ENCODE measurements around the gene C5orf58. TPM values are rescaled to one million over a fixed set of nuclear protein-coding genes. Genes with fewer than 3 reads are reported as not detected.
A peak's percentile ranks its signal among the peaks of the same experiment; 100 is the strongest.

C5orf58 gene
- total and polyA plus RNA-seq, 7 donors, result not detected

GRCh38 chr5:170262061-170263045, 29.6 kb downstream of the C5orf58 start:
- WGBS, 3 donors, result 85 to 88% (median 88%) methylated on average over 15 of the region's 15 CpGs
- TF ChIP-seq CTCF (IDR thresholded peaks at IDR 0.05), result no peak
- no peaks in the 10 kb centered on the region for H3K4me1 ChIP-seq
- DNase-seq, result no peak
- H3K4me3 ChIP-seq, result no peak overlapping the region
- no peak overlapping the region for H3K27ac ChIP-seq
- H3K27me3 ChIP-seq (ENCODE audit: insufficient read depth in 3 of 3, low read length in 2 of 3), result peaks cover 0 to 4% (median 1%) of the 10 kb centered on the region in 3 donors
- H3K9me3 ChIP-seq, result no peaks in the 10 kb centered on the region
- intact Hi-C loops (cut with DNase I), result no loop called here
- peaks cover 0 to 16% of the 10 kb centered on the region in 2 donors for H3K36me3 ChIP-seq (ENCODE audit: insufficient read depth in 1 of 2, low read depth in 1 of 2)
- no peak for ATAC-seq

GRCh38 chr5:170263906-170264305, 31.1 kb downstream of the C5orf58 start:
- Histone ChIP-seq H3K4me1 (no peaks in the 10 kb centered on the region), H3K27me3 (ENCODE audit: insufficient read depth in 3 of 3, low read length in 2 of 3) (peaks cover 0 to 4% (median 1%) of the 10 kb centered on the region in 3 donors), H3K36me3 (ENCODE audit: insufficient read depth in 1 of 2, low read depth in 1 of 2) (peaks cover 0 to 6% of the 10 kb centered on the region in 2 donors), H3K27ac (no peak overlapping the region), H3K9me3 (no peaks in the 10 kb centered on the region), H3K4me3 (no peak overlapping the region)
- TF ChIP-seq CTCF (IDR thresholded peaks at IDR 0.05), result no peak
- ATAC-seq (no peak), DNase-seq (no peak)
- WGBS, 3 donors, result 76 to 81% (median 78%) methylated on average over 4 of the region's 4 CpGs
- intact Hi-C loops (cut with DNase I), result no loop called here

GRCh38 chr5:170265522-170265921, 32.7 kb downstream of the C5orf58 start:
- H3K4me3 ChIP-seq, result no peak overlapping the region
- DNase-seq (peak; percentile 30 to 66), ATAC-seq (peak in 3 of 4 donors; percentile 25 to 71 (median 44))
- TF ChIP-seq CTCF (IDR thresholded peaks at IDR 0.05), result no peak
- H3K4me1 ChIP-seq, result no peaks in the 10 kb centered on the region
- peaks cover 0 to 4% of the 10 kb centered on the region in 2 donors for H3K36me3 ChIP-seq (ENCODE audit: insufficient read depth in 1 of 2, low read depth in 1 of 2)
- H3K9me3 ChIP-seq, result no peaks in the 10 kb centered on the region
- H3K27me3 ChIP-seq (ENCODE audit: insufficient read depth in 3 of 3, low read length in 2 of 3), result peaks cover 0 to 4% (median 1%) of the 10 kb centered on the region in 3 donors
- intact Hi-C loops (cut with DNase I), result loop anchor here (5.0 kb wide), 4 partner anchors 72 to 367 kb away; no protein-coding TSS in a partner anchor
- no peak overlapping the region for H3K27ac ChIP-seq
- 20 to 26% (median 24%) methylated on average over 5 of the region's 5 CpGs for WGBS, 3 donors

GRCh38 chr5:170266570-170267381, 34.0 kb downstream of the C5orf58 start:
- no peak for TF ChIP-seq CTCF (IDR thresholded peaks at IDR 0.05)
- H3K27ac ChIP-seq, result no peak overlapping the region
- no peak for ATAC-seq
- peaks cover 0 to 2% of the 10 kb centered on the region in 2 donors for H3K36me3 ChIP-seq (ENCODE audit: insufficient read depth in 1 of 2, low read depth in 1 of 2)
- WGBS, 3 donors, result 77 to 81% (median 78%) methylated on average over 17 of the region's 17 CpGs
- no peak for DNase-seq
- intact Hi-C loops (cut with DNase I), result loop anchor here (5.0 kb wide), 4 partner anchors 71 to 366 kb away; no protein-coding TSS in a partner anchor
- no peaks in the 10 kb centered on the region for H3K4me1 ChIP-seq
- peaks cover 0 to 4% (median 1%) of the 10 kb centered on the region in 3 donors for H3K27me3 ChIP-seq (ENCODE audit: insufficient read depth in 3 of 3, low read length in 2 of 3)
- H3K4me3 ChIP-seq, result no peak overlapping the region
- H3K9me3 ChIP-seq, result no peaks in the 10 kb centered on the region

Measured in psoas muscle (tissue), 8 donors.